HL-60 (cell line): ENCODE data around the gene SIAH1.

ENCODE experiments used
- CTCF ChIP-seq: IDR thresholded peaks from one replicate; pipeline ENCODE4 v1.5.1; 2011; ENCODE audit warnings: low read length, control low read depth, inconsistent platforms; ENCODE audit not compliant: insufficient read depth
- REST ChIP-seq: IDR thresholded peaks from 2 replicates; pipeline ENCODE4 v1.6.1; 2012; ENCODE audit warnings: low read depth; ENCODE audit not compliant: insufficient replicate concordance

- TF ChIP-seq CTCF (no peak), REST (no peak)
Observed at GRCh38 chr16:48335961-48336360, 49.3 kb downstream of the SIAH1 start.
